Left renal pelvis (tissue), 4 donors: ENCODE results near the gene ZBTB17. TPM values are rescaled to one million over a fixed set of nuclear protein-coding genes. Genes with fewer than 3 reads are reported as not detected.

Experiments
- DNase-seq, 4 donors: peaks; one replicate each; pipeline ENCODE4 v3.0.0-alpha.2; 2013; ENCODE audit warnings: low read depth in 4 of 4, low spot score in 3 of 4
- polyA plus RNA-seq, 4 donors: library from polyadenylated mRNA; unstranded; fragments of 120-200 nt; gene quantifications; one replicate each; pipeline ENCODE4 v1.2.1, GENCODE V29; 2013; ENCODE audit not compliant: insufficient read length in 4 of 4

The ZBTB17 gene
- polyA plus RNA-seq, 4 donors = 26.7 to 40.9 (median 28.5) TPM

GRCh38 chr1:15962671-15963362, 13.1 kb downstream of the ZBTB17 start:
- DNase-seq = no peak

- DNase-seq = no peak
These were observed 13.7 kb downstream of the ZBTB17 start for GRCh38 chr1:15962176-15962575.

DNA sequence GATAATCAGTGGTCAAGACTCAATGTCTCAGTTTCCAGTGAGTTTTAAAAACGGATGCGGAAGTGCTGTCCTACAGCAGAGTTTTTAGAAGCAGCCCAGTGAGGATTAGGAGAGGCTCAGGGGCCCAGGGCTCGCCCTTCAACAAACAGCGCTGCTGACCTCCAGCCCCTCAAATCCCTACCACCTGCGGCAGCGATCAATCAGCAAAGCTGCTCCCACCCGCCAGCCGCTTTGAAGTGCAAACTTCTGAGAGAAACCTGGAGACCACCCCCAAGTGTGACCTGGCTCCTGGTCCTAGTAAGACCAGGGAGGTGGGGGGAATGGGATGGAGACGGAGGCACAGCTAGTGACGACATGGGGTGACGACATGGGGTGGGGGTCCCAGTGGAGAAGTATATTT, 14.4 kb downstream of the ZBTB17 start:
- no peak for DNase-seq

- no peak for DNase-seq
These were observed 15.1 kb downstream of the ZBTB17 start for GRCh38 chr1:15960808-15961207.

DNA sequence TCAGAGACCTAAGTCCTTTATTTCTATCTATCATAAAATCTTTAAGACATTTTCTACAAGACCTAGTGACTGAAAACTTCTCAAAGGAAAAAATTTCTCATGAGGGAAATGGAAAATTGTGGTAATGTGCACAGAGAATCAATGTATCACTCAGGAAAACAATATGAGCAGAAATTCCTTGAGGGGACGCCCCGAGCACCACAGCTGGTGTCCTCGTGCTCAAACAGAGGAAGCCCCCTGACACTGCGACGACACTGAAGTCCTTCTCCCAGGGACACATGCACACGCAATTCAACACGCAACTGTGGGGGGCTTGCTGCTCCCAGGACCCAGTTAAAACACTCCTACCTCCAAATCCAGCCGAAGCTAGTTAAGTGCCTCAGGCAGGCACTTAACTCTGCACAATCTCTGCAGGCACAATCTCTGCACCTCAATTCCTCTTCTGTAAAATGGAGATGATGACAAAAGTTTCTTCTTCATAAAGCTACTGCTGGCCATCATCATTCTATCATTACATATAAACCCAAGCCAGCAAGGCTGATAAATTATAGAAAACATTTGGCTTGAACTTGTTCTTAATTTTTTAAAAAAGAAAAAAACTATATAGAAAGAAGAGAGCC, 16.0 kb downstream of the ZBTB17 start:
- no peak for DNase-seq

- DNase-seq = no peak
These were observed 16.5 kb downstream of the ZBTB17 start for GRCh38 chr1:15959424-15959823.

- DNase-seq = no peak
These were observed 17.1 kb downstream of the ZBTB17 start for GRCh38 chr1:15958793-15959192.

- no peak for DNase-seq
These were observed 17.8 kb downstream of the ZBTB17 start for GRCh38 chr1:15958111-15958510.

DNA sequence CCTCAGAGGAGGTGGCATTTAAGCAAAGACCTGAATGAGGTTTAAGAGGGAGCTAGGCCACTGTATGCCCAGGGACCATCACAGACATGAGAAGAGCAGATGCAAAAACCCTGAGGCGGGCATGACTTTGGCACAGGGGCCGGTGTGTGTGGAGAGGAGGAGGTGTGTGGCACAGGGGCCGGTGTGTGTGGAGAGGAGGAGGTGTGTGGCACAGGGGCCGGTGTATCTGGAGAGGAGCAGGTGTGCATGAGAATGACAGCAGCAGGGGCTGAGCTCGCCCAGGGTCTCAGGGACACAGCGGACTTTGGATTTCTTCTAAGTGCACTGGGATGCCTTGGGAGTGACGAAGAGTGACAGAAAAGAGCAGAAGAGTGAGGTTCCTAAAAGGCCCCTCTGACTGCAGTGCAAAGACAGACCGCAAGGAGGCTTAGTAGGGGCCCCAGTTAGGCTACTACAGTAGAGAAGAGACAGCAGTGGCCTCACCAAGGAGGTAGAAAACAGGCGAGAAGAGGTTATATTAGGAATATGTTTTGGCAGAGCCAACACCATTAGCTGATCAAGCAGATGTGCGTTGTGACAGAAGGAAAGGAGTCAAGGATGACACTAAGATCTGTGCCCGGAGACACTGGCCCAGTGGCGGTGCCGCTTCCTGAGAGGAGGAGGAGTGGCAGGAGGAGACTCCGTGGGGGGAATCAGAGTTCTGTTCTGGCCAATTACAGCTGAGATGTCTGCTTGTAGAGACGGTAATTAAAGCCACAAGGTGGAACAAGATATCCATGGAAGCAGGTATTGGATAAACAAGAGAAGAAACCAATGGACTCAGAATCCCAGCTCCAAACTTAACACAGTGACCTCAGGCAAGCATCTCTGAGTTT, 18.4 kb downstream of the ZBTB17 start:
- no peak for DNase-seq

DNA sequence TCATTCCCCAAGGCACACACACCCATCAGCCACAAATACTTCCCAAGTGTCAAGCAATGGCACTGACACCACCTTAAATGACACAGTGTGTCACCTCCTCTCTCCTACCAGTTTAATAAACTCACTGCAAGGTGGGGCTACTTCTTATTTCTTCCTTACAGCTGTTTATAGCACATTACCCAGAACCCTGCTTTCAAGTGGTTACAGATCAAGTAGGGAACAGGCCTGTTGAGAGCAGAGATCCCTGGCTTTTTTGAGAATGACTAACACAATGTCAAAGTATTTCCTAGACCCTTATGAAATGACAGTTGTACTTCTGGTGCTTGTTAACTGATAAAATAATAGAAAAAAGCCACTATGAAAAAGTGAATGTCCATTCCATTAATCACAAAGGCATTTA, 19.8 kb downstream of the ZBTB17 start:
- DNase-seq = no peak

- DNase-seq = no peak
These were observed 20.3 kb downstream of the ZBTB17 start for GRCh38 chr1:15955552-15955951.

GRCh38 chr1:15954316-15954715, 21.6 kb downstream of the ZBTB17 start:
- DNase-seq = no peak

DNA sequence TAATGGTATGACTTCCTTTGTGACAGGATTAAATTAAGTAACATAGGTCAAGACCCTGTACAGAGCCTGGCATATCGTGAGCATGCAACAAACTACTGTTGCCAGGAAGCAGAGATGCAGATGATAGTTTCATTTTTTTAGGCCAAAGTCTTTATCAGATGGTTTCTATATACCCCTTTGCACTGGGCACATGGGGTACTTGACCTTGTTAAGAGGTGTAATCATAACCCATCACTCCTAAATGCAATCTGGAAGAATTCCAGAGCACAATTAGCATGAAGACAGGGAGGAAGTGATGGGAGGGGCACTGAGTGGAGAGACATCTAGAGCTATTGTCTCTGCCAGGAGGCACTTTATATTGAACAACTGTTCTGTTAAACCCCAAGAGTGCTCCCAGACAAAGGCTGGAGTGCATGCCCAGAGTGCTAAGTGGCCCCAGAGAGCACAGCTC, 22.1 kb downstream of the ZBTB17 start:
- DNase-seq = no peak

DNA sequence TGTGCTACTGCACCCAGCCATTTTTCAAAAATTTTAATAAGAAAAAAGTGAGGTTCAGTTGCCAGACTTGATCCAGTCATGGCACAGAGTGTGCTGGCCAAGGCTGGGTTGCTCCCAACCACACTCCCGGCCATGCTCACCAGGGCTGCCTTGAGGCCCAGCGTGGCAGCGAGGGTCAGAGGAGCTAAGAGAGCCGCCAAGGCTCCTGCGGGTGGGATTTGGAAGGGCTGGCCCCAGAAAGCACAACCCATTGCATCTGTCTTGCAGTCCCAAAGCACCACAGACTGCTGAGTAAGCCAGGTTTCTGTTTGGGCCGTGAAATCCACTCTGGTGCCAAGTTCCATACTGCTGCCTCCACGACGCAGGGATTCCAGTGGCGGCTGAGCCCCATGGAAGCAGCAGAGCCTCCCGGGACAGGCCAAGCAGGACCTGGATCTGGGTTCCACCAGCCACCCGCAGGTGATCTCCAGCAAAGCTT, 22.6 kb downstream of the ZBTB17 start:
- no peak for DNase-seq

GRCh38 chr1:15952317-15953258, 23.3 kb downstream of the ZBTB17 start:
- DNase-seq = no peak

GRCh38 chr1:15951341-15952153, 24.4 kb downstream of the ZBTB17 start:
- DNase-seq = no peak

- no peak for DNase-seq
These were observed 25.1 kb downstream of the ZBTB17 start for GRCh38 chr1:15950763-15951295.

DNA sequence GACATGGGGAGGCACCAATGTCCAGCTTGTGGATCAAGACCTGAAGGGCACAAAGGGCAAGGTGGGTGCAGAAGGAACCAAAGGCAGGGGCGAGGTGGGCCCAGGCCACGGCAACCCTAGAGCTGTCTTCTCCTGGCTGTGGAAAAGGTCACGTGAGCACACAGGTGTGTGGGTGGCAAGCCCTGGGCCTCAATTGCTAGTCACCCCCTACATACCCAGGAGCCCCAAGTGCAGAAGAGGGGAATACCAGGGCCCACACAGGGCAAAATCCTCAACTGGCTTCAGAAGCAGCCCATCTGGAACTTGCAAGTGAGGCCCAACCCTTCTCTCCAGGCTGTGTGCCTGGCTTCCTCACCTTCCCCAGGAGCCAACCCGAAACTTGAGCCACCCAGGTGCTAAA, 25.6 kb downstream of the ZBTB17 start:
- DNase-seq = no peak
